GM10248 (cell line): ENCODE results near the gene CD99.

Source experiments
- CTCF ChIA-PET: fragments of 300-600 bp; sonication (Branson Sonifier 250); formaldehyde crosslinking; extraction: SDS; loops from one replicate; lab custom pipeline; 2021; ENCODE audit warnings: antibody characterized with exemption; lab: Yijun Ruan, JAX
- POLR2A ChIA-PET: fragments of 350-650 bp; sonication (Branson Sonifier 250); formaldehyde crosslinking; extraction: SDS; loops from one replicate; lab custom pipeline; 2020; ENCODE audit warnings: antibody characterized with exemption; lab: Yijun Ruan, JAX
- DNase-seq: peaks from one replicate; pipeline ENCODE4 v3.0.0; 2012; ENCODE audit errors: extremely low spot score
- CTCF ChIP-seq: IDR thresholded peaks from 2 replicates; pipeline ENCODE4 v1.5.1; 2012; ENCODE audit warnings: mild to moderate bottlenecking, low read depth; ENCODE audit errors: extremely low read depth, missing control alignments, control extremely low read depth

The CD99 gene

GRCh38 chrX:2658585-2659292, 32.4 kb upstream of the CD99 start:
- TF ChIP-seq CTCF = no peak
- no peak for DNase-seq
- POLR2A ChIA-PET = no interaction called here
- CTCF ChIA-PET = no interaction called here

GRCh38 chrX:2662586-2662985, 28.5 kb upstream of the CD99 start:
- ChIA-PET CTCF (no interaction called here), POLR2A (no interaction called here)
- no peak for TF ChIP-seq CTCF
- DNase-seq = no peak

DNA sequence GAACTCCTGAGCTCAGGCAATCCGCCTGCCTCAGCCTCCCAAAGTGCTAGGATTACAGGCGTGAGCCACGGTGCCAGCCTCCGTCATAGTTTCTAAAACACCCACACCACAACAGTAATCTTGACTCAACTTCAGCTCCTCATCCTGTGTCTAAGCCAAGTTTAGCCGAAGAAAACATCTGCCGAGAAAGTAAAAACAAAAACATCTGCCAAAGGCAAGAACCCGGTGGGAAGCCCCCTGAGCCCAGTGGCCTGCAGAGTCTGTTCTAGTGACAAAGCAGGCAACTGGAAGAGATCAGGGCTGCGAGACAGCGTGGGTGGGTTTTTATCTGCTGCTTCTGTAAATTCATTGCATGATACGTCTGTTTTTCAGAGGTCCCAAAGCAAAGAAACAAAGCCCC, 26.6 kb upstream of the CD99 start:
- ChIA-PET POLR2A (no interaction called here), CTCF (no interaction called here)
- no peak for TF ChIP-seq CTCF
- no peak for DNase-seq

- DNase-seq = no peak
- ChIA-PET CTCF (no interaction called here), POLR2A (no interaction called here)
- TF ChIP-seq CTCF = no peak
These were observed 25.4 kb upstream of the CD99 start for GRCh38 chrX:2665387-2666304.

- POLR2A ChIA-PET = no interaction called here
- no peak for DNase-seq
- CTCF ChIA-PET = no interaction called here
- no peak for TF ChIP-seq CTCF
These were observed 24.6 kb upstream of the CD99 start for GRCh38 chrX:2666491-2666890.

DNA sequence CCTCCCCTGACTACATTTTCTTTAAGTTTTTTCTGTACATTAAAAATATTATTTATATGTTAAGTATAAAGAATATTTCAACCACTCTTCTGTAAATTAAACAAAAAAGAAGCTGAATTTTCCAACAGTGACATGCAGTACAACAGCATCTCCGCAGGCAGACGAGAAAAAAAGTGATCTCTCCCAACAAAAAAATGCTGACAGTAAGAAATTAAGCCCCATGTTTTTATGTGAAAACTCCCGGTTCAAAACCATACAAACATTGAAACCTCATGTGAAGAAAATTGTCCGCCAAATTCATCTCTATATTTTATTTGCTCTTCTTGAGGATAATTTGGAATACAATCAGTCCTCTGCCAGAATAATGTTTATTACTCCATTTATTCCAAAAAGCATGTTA, 20.1 kb upstream of the CD99 start:
- ChIA-PET CTCF (no interaction called here), POLR2A (no interaction called here)
- TF ChIP-seq CTCF = no peak
- no peak for DNase-seq
